Natural killer cell treated with Interleukin-12 subunit alpha and Interleukin-12 subunit beta and Interleukin-15 and Interleukin-18, amount 100 ng/mL, for 72 hours (primary cell): ENCODE measurements around the gene SCUBE2. TPM values are rescaled to one million over a fixed set of nuclear protein-coding genes. Genes with fewer than 3 reads are reported as not detected.
"Not testable (repeated sequence)": the region's sequence is repeated elsewhere in the genome, so short reads cannot be mapped to it uniquely, and the experiment has no call there.

Experiments
- ATAC-seq, 2 donors: fragments of 150-1000 bp; cut with Tn5 transposase in 1 of 2; sonication (Bioruptor Pico), chemical (Tn5 transposase) in 1 of 2; 2 replicates each; pipeline ENCODE4 v1.10.0; 2021
- DNase-seq: peaks from one replicate; pipeline ENCODE4 v3.0.0; 2022; ENCODE audit warnings: low spot score
- H3K27ac Mint-ChIP-seq, 2 donors: 1 replicate in 1 of 2; 2 replicates in 1 of 2; pipeline ENCODE4 v1.8.0; 2022; ENCODE audit warnings: mixed read lengths in 2 of 2, mild to moderate bottlenecking in 1 of 2, moderate library complexity in 1 of 2
- H3K27me3 Mint-ChIP-seq, 2 donors: 1 replicate in 1 of 2; 2 replicates in 1 of 2; pipeline ENCODE4 v1.8.0; 2022; ENCODE audit warnings: mixed read lengths in 2 of 2
- H3K36me3 Mint-ChIP-seq: one replicate; pipeline ENCODE4 v1.8.0; 2022; ENCODE audit warnings: mixed read lengths
- H3K4me1 Mint-ChIP-seq, 2 donors: 1 replicate in 1 of 2; 2 replicates in 1 of 2; pipeline ENCODE4 v1.8.0; 2022; ENCODE audit warnings: low read depth in 2 of 2, mixed read lengths in 2 of 2, mild to moderate bottlenecking in 1 of 2
- H3K4me3 Mint-ChIP-seq: one replicate; pipeline ENCODE4 v1.8.0; 2022; ENCODE audit warnings: mixed read lengths
- H3K9me3 Mint-ChIP-seq: 2 replicates; pipeline ENCODE4 v1.8.0; 2022; ENCODE audit warnings: mixed read lengths
- total RNA-seq, 2 donors: library from RNA; stranded (reverse); gene quantifications; one replicate each; pipeline ENCODE4 v1.2.3, GENCODE V29; 2022

The SCUBE2 gene
- total RNA-seq, 2 donors from 2014 or later = 0.40 TPM; not detected in 1

DNA sequence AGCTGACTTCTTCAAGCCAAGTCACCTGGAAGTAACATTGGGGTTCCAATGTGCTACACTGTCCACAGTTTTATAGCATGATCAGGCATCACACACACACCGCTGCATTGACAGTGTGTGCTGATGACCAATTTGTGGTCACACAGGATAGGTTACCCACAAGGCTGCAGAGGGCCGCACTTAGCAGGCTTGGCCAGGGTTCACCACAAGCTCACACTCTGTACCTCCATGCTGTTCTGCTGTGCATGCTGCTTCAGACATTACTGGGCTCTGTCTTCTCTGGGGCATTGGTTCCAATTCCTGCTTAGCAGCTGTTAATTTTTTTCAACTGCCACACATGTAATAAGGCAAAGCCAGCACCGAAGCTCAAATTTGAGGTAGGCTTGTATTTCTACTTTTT, 76.6 kb downstream of the SCUBE2 start:
- peak; percentile 76 to 86 for ATAC-seq

GRCh38 chr11:9013373-9013772, 78.0 kb downstream of the SCUBE2 start:
- no peak overlapping the region for H3K4me3 Mint-ChIP-seq
- H3K36me3 Mint-ChIP-seq = no peaks in the 10 kb centered on the region
- H3K27ac Mint-ChIP-seq = no peak overlapping the region
- peaks cover 0 to 6% of the 10 kb centered on the region in 2 donors for H3K4me1 Mint-ChIP-seq
- no peaks in the 10 kb centered on the region for H3K9me3 Mint-ChIP-seq
- no peak for DNase-seq
- peaks cover 15 to 20% of the 10 kb centered on the region in 2 donors for H3K27me3 Mint-ChIP-seq
- no peak for ATAC-seq

More for the DNA sequence above, 76.6 kb downstream of the SCUBE2 start:
- Mint-ChIP-seq H3K27ac (no peak overlapping the region), H3K4me1 (peaks cover 0 to 6% of the 10 kb centered on the region in 2 donors), H3K4me3 (no peak overlapping the region), H3K36me3 (no peaks in the 10 kb centered on the region), H3K9me3 (no peaks in the 10 kb centered on the region), H3K27me3 (peaks cover 15 to 20% of the 10 kb centered on the region in 2 donors)
- no peak for DNase-seq

GRCh38 chr11:9009538-9009937, 81.9 kb downstream of the SCUBE2 start:
- not testable (repeated sequence) for H3K36me3 Mint-ChIP-seq, H3K27ac Mint-ChIP-seq, H3K9me3 Mint-ChIP-seq, DNase-seq, ATAC-seq, H3K4me3 Mint-ChIP-seq
- peaks cover 34 to 35% of the 10 kb centered on the region in 2 donors for H3K27me3 Mint-ChIP-seq
- H3K4me1 Mint-ChIP-seq = peaks cover 10% of the 10 kb centered on the region in 2 donors

- H3K36me3 Mint-ChIP-seq = peaks cover 6% of the 10 kb centered on the region
- H3K27me3 Mint-ChIP-seq = peaks cover 34 to 35% of the 10 kb centered on the region in 2 donors
- ATAC-seq (no peak), DNase-seq (no peak)
- no peaks in the 10 kb centered on the region for H3K9me3 Mint-ChIP-seq
- H3K4me1 Mint-ChIP-seq = peaks cover 10% of the 10 kb centered on the region in 2 donors
- no peak overlapping the region for H3K27ac Mint-ChIP-seq
- no peak overlapping the region for H3K4me3 Mint-ChIP-seq
Observed at GRCh38 chr11:9008661-9009060, 82.7 kb downstream of the SCUBE2 start.

DNA sequence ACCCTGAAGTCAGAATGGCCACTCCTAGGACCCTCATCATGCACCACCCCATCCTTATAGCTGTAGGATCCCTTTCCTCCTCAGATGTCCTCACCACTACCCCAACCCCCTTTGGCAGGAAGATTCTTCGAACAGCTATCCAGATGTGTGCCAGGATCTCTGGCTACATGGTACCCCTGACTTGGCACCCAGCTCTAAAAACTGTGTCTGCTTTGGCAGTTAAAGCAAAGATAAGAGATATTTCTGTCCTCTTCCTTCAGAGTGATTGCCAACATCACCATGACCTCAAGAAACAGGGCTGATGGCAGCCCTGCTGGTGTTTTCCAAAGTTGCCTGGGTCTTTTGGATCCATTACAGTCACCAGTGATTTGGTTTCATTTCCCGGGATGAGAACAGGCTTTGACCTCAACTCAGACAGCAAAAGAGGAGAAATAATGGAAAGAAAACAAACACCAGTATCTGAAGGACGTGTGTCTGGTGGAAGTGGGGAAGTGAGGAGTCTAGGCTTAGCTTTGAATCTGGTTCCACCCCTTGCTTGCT, 83.3 kb downstream of the SCUBE2 start:
- no peak overlapping the region for H3K27ac Mint-ChIP-seq
- H3K4me1 Mint-ChIP-seq = peaks cover 13 to 14% of the 10 kb centered on the region in 2 donors
- H3K27me3 Mint-ChIP-seq = peaks cover 31 to 32% of the 10 kb centered on the region in 2 donors
- H3K36me3 Mint-ChIP-seq = peaks cover 6% of the 10 kb centered on the region
- H3K4me3 Mint-ChIP-seq = no peak overlapping the region
- no peak for DNase-seq
- no peaks in the 10 kb centered on the region for H3K9me3 Mint-ChIP-seq
- ATAC-seq = no peak

DNA sequence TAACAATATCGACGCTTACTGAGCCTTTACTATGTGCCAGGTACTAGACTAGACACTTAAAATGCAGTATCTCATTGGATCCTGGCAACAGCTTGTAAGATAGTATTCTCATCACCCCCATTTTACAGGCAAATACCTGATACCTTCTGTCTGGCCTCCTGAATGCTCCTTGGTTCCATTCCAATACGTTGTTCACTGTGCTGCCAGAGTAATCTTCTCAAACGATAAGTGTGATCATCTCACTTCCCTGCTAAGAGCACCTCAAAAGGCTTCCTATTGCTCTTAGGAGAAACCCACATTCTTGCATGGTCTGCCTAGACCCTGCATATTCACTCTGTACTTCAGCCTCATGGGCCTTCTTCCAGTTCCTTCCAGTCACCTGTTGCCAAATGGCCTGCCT, 86.3 kb downstream of the SCUBE2 start:
- Mint-ChIP-seq H3K27ac (peak overlapping the region; percentile 1 to 8), H3K4me1 (peaks cover 29 to 33% of the 10 kb centered on the region in 2 donors), H3K9me3 (no peaks in the 10 kb centered on the region), H3K4me3 (peak overlapping the region; percentile 79), H3K27me3 (peaks cover 28 to 37% of the 10 kb centered on the region in 2 donors), H3K36me3 (peaks cover 6% of the 10 kb centered on the region)
- ATAC-seq = no peak
- no peak for DNase-seq

- peak overlapping the region; percentile 79 for H3K4me3 Mint-ChIP-seq
- ATAC-seq = no peak
- H3K9me3 Mint-ChIP-seq = no peaks in the 10 kb centered on the region
- H3K36me3 Mint-ChIP-seq = peaks cover 6% of the 10 kb centered on the region
- peaks cover 29 to 33% of the 10 kb centered on the region in 2 donors for H3K4me1 Mint-ChIP-seq
- H3K27ac Mint-ChIP-seq = peak overlapping the region; percentile 1 to 8
- H3K27me3 Mint-ChIP-seq = peaks cover 31 to 45% of the 10 kb centered on the region in 2 donors
- DNase-seq = peak; percentile 65
Observed at GRCh38 chr11:9004183-9004926, 87.0 kb downstream of the SCUBE2 start.

GRCh38 chr11:9003573-9004182, 87.7 kb downstream of the SCUBE2 start, which contains the start of gene NRIP3:
Gene NRIP3 (minus strand): TSS chr11:9004001. CDS start chr11:9003935, 66 bp downstream.
- H3K27ac Mint-ChIP-seq = peak within 1 kb of the TSS; percentile 1 to 79
- H3K9me3 Mint-ChIP-seq = no peaks in the 10 kb centered on the region
- H3K4me1 Mint-ChIP-seq = peaks cover 29 to 33% of the 10 kb centered on the region in 2 donors
- peaks cover 36 to 51% of the 10 kb centered on the region in 2 donors for H3K27me3 Mint-ChIP-seq
- peak; percentile 72 to 87 for ATAC-seq
- peak within 1 kb of the TSS; percentile 91 for H3K4me3 Mint-ChIP-seq
- H3K36me3 Mint-ChIP-seq = peaks cover 6% of the 10 kb centered on the region
- peak; percentile 79 for DNase-seq

- ATAC-seq = no peak
Observed at GRCh38 chr11:9002920-9003572, 88.4 kb downstream of the SCUBE2 start.

DNA sequence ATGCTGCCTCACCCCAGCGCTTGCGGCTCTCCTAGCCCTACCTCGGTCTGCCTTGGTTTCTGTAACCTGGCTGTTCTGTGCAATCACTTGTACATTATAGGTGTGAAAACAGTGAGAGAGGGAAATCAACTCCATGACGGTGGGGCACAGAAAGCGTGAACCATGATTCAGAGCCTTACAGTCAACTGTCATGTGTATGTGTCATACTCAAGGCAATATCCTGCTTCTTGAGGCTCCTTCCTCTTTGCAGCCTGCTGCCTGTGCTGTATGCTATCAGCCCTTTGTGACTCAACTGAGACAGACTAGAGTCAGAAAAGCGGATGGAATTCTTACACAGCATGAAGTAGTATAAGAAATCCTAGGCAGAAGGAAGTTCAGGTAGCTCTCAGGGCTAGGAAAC, 89.7 kb downstream of the SCUBE2 start:
- Mint-ChIP-seq H3K27me3 (peaks cover 30 to 44% of the 10 kb centered on the region in 2 donors), H3K27ac (peak overlapping the region; percentile 26 to 32), H3K9me3 (no peaks in the 10 kb centered on the region), H3K4me3 (peak overlapping the region; percentile 48), H3K36me3 (peaks cover 6% of the 10 kb centered on the region), H3K4me1 (peaks cover 29 to 33% of the 10 kb centered on the region in 2 donors)
- no peak for DNase-seq
- ATAC-seq = peak; percentile 82 to 91

More at GRCh38 chr11:9002920-9003572, 88.4 kb downstream of the SCUBE2 start:
- H3K4me1 Mint-ChIP-seq = peaks cover 29 to 33% of the 10 kb centered on the region in 2 donors
- H3K4me3 Mint-ChIP-seq = peak overlapping the region; percentile 91
- H3K9me3 Mint-ChIP-seq = no peaks in the 10 kb centered on the region
- H3K36me3 Mint-ChIP-seq = peaks cover 6% of the 10 kb centered on the region
- no peak for DNase-seq
- peak overlapping the region in 1 of 2 donors; percentile 79 for H3K27ac Mint-ChIP-seq
- H3K27me3 Mint-ChIP-seq = peaks cover 36 to 51% of the 10 kb centered on the region in 2 donors

- H3K9me3 Mint-ChIP-seq = no peaks in the 10 kb centered on the region
- H3K4me3 Mint-ChIP-seq = no peak overlapping the region
- DNase-seq = no peak
- H3K36me3 Mint-ChIP-seq = no peaks in the 10 kb centered on the region
- peaks cover 16 to 31% of the 10 kb centered on the region in 2 donors for H3K27me3 Mint-ChIP-seq
- no peak overlapping the region for H3K27ac Mint-ChIP-seq
- H3K4me1 Mint-ChIP-seq = peaks cover 15 to 18% of the 10 kb centered on the region in 2 donors
- ATAC-seq = no peak
Observed at GRCh38 chr11:8998017-8998416, 93.4 kb downstream of the SCUBE2 start.

- no peak for DNase-seq
- Mint-ChIP-seq H3K4me1 (peaks cover 12 to 14% of the 10 kb centered on the region in 2 donors), H3K4me3 (no peak overlapping the region), H3K27me3 (peaks cover 16 to 31% of the 10 kb centered on the region in 2 donors), H3K36me3 (no peaks in the 10 kb centered on the region), H3K9me3 (no peaks in the 10 kb centered on the region), H3K27ac (no peak overlapping the region)
- ATAC-seq = no peak
Observed at GRCh38 chr11:8997451-8997850, 93.9 kb downstream of the SCUBE2 start.

- Mint-ChIP-seq H3K27ac (no peak overlapping the region), H3K9me3 (no peaks in the 10 kb centered on the region), H3K4me3 (no peak overlapping the region), H3K27me3 (peaks cover 4 to 10% of the 10 kb centered on the region in 2 donors), H3K36me3 (no peaks in the 10 kb centered on the region), H3K4me1 (no peaks in the 10 kb centered on the region)
- no peak for ATAC-seq
- DNase-seq = no peak
Observed at GRCh38 chr11:8989453-8989852, 101.9 kb downstream of the SCUBE2 start.
